GM12873 (cell line): ENCODE measurements around the gene STAC3.

Experiments used
- CTCF ChIP-seq: IDR thresholded peaks from 2 replicates; pipeline ENCODE4 v1.5.1; 2012; ENCODE audit warnings: low read depth, mild to moderate bottlenecking, moderate library complexity, low read length, control low read depth; ENCODE audit not compliant: insufficient read depth; ENCODE audit errors: missing control alignments

Gene STAC3

DNA sequence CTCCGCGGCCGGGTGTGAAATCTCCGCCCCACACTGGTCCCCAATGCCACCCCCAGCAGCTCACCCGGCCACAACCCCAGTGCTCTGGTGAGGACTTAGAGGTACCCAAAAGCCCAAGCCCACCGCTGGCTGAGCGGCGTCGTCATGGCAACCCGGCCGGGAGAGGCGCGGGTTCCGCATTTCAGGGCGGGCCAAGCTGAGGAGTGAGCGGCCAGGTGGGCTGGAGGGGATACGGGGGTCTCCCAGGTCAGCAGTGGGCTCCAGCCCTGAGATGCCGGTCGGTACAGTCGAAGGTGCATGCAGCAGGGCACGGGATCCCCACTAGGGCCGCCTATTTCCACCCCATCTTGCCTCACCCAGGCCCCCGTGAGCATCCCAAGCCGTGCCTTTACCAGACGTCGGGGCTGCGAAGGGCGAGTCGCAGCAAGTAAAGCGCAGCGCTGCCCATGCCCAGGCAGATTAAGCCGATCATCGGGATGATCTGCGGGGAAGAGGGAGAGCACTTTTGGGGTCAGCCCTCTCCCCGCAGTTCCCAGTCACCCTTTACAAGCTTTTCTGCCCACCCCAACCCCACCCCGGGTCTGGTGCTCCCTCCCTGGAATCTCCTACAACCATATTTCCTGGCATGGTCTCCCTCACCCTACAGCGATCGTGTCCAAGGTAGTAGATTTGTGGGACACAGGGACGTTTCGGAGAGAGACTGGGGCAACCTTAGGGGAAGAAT, 14.6 kb downstream of the STAC3 start:
- no peak for TF ChIP-seq CTCF

DNA sequence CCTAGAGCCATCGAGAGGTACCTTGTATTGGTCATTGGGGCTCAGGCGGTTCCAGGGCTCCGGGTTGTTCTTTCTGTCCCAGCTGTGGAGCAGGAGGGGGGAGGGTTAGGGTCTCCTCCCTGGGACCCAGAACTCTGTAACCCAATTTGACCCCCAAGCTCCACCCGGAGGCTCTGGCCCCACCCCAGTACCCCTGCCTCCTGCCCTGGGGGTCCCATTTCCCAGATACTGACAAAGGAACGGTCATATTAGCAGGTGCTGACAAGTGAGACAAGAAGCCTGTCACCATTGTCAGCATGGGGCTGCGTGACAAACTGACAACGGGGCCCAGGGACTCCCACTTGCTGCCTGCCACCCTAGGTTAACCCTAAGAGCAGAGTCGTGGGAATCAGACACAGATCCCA, 15.3 kb downstream of the STAC3 start:
- no peak for TF ChIP-seq CTCF

- TF ChIP-seq CTCF, result no peak
Observed at GRCh38 chr12:57235017-57235727, 15.8 kb downstream of the STAC3 start.

GRCh38 chr12:57234571-57235016, 16.4 kb downstream of the STAC3 start:
- no peak for TF ChIP-seq CTCF

- no peak for TF ChIP-seq CTCF
Observed at GRCh38 chr12:57234233-57234570, 16.8 kb downstream of the STAC3 start.

DNA sequence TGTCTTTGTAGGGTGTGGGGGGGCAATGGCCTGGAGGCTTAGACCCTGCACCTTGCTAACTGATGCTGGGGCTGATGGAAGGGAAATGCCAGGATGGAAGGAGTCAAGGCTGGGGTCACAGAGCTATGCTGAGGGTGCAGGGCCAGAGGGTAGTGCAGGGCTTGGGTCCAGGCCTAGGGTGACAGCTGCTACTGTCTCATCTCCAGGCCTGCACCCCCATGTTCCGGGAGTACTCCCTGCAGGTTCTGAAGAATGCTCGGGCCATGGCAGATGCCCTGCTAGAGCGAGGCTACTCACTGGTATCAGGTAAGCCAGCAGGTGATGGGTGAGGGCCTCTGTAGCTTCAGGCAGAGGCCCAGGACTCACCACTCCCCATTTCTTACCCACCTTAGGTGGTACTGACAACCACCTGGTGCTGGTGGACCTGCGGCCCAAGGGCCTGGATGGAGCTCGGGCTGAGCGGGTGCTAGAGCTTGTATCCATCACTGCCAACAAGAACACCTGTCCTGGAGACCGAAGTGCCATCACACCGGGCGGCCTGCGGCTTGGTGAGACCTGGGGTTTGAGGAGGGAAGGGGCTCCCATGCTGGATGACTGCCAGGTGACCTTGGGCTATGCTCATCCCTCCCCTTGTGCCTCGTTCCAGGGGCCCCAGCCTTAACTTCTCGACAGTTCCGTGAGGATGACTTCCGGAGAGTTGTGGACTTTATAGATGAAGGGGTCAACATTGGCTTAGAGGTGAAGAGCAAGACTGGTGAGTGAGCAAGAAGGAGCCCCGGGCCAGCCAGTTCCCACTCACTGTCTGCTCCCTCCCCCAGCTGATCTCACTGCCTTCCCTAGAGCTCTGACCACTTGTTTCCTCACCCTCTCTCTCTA, 17.4 kb downstream of the STAC3 start:
- TF ChIP-seq CTCF, result no peak
